H9 (cell line): ENCODE measurements around the gene LRRC3C. TPM values are rescaled to one million over a fixed set of nuclear protein-coding genes. Genes with fewer than 3 reads are reported as not detected.

Source experiments
- DNase-seq: peaks from one replicate; pipeline ENCODE4 v3.0.0-alpha.2; 2017
- H2AFZ ChIP-seq: one replicate; pipeline ENCODE4 v1.6.1; 2013; ENCODE audit warnings: mild to moderate bottlenecking, low read length, control low read depth, moderate library complexity
- H2AK5ac ChIP-seq: 2 replicates; pipeline ENCODE4 v1.6.1; 2013; ENCODE audit warnings: low read length, control low read depth, mixed read lengths; ENCODE audit not compliant: insufficient read length
- H2BK120ac ChIP-seq: one replicate; pipeline ENCODE4 v1.6.1; 2013; ENCODE audit warnings: low read depth, mild to moderate bottlenecking, low read length, control low read depth, inconsistent platforms; ENCODE audit not compliant: poor library complexity, severe bottlenecking
- H2BK12ac ChIP-seq: 2 replicates; pipeline ENCODE4 v1.6.1; 2013; ENCODE audit warnings: low read length, control low read depth, mixed read lengths, low read depth; ENCODE audit not compliant: insufficient read length
- H2BK15ac ChIP-seq: 2 replicates; pipeline ENCODE4 v1.6.1; 2013; ENCODE audit warnings: low read depth, low read length, control low read depth
- H2BK20ac ChIP-seq: one replicate; pipeline ENCODE4 v1.6.1; 2013; ENCODE audit warnings: low read depth, mild to moderate bottlenecking, low read length, control low read depth, inconsistent platforms; ENCODE audit not compliant: poor library complexity, severe bottlenecking
- H2BK5ac ChIP-seq: 2 replicates; pipeline ENCODE4 v1.6.1; 2013; ENCODE audit warnings: low read length, control low read depth, mixed read lengths; ENCODE audit not compliant: insufficient read length
- H3K14ac ChIP-seq: 2 replicates; pipeline ENCODE4 v1.6.1; 2013; ENCODE audit warnings: low read length, control low read depth; ENCODE audit not compliant: insufficient read depth
- H3K18ac ChIP-seq: 2 replicates; pipeline ENCODE4 v1.6.1; 2013; ENCODE audit warnings: low read depth, mild to moderate bottlenecking, mixed read lengths, low read length, control low read depth; ENCODE audit not compliant: insufficient read length
- H3K23ac ChIP-seq: 2 replicates; pipeline ENCODE4 v1.6.1; 2013; ENCODE audit warnings: low read length, control low read depth, mixed read lengths, low read depth; ENCODE audit not compliant: insufficient read length
- H3K23me2 ChIP-seq: 2 replicates; pipeline ENCODE4 v1.6.1; 2013; ENCODE audit warnings: low read depth, mild to moderate bottlenecking, mixed read lengths, low read length, control low read depth; ENCODE audit not compliant: insufficient read length, poor library complexity, severe bottlenecking
- H3K27ac ChIP-seq: 2 replicates; pipeline ENCODE4 v1.5.1; 2013; ENCODE audit warnings: low read length, control low read depth, mixed read lengths, low read depth; ENCODE audit not compliant: insufficient read length
- H3K27me3 ChIP-seq: 2 replicates; pipeline ENCODE4 v1.6.1; 2013; ENCODE audit warnings: low read length, control low read depth, inconsistent platforms; ENCODE audit not compliant: insufficient read depth
- H3K4ac ChIP-seq: 2 replicates; pipeline ENCODE4 v1.6.1; 2013; ENCODE audit warnings: low read depth, mild to moderate bottlenecking, control low read depth, inconsistent platforms, low read length, moderate library complexity
- H3K4me1 ChIP-seq: 2 replicates; pipeline ENCODE4 v1.6.1; 2013; ENCODE audit warnings: low read length, control low read depth, inconsistent platforms; ENCODE audit not compliant: insufficient read depth
- H3K4me2 ChIP-seq: 2 replicates; pipeline ENCODE4 v1.6.1; 2013; ENCODE audit warnings: low read length, control low read depth, mixed read lengths; ENCODE audit not compliant: insufficient read length, insufficient read depth
- H3K56ac ChIP-seq: 2 replicates; pipeline ENCODE4 v1.6.1; 2013; ENCODE audit warnings: low read depth, mild to moderate bottlenecking, mixed read lengths, low read length, control low read depth; ENCODE audit not compliant: insufficient read length
- H3K79me1 ChIP-seq: 2 replicates; pipeline ENCODE4 v1.6.1; 2013; ENCODE audit warnings: low read depth, mild to moderate bottlenecking, moderate library complexity, low read length, control low read depth, inconsistent platforms; ENCODE audit not compliant: insufficient read depth, poor library complexity, severe bottlenecking
- H3K79me2 ChIP-seq: 2 replicates; pipeline ENCODE4 v1.6.1; 2013; ENCODE audit warnings: low read length, control low read depth, inconsistent platforms; ENCODE audit not compliant: insufficient read depth
- H3K9ac ChIP-seq: 2 replicates; pipeline ENCODE4 v1.6.1; 2013; ENCODE audit warnings: low read length, control low read depth, mixed read lengths; ENCODE audit not compliant: insufficient read length; ENCODE audit errors: extremely low read depth
- H3K9me3 ChIP-seq: one replicate; pipeline ENCODE4 v1.6.1; 2013; ENCODE audit warnings: low read depth, low read length, inconsistent platforms; ENCODE audit not compliant: control insufficient read depth
- H3T11ph ChIP-seq: one replicate; pipeline ENCODE4 v1.6.1; 2013; ENCODE audit warnings: mild to moderate bottlenecking, low read length, control low read depth, inconsistent platforms
- H4K20me1 ChIP-seq: one replicate; pipeline ENCODE4 v1.6.1; 2013; ENCODE audit not compliant: control insufficient read depth, insufficient read length, insufficient read depth
- H4K5ac ChIP-seq: 2 replicates; pipeline ENCODE4 v1.6.1; 2013; ENCODE audit warnings: low read depth, mild to moderate bottlenecking, mixed read lengths, low read length, control low read depth; ENCODE audit not compliant: insufficient read length
- H4K8ac ChIP-seq: replicated peaks from 2 replicates; pipeline ENCODE4 v1.6.1; 2013; ENCODE audit warnings: low read length, control low read depth, mixed read lengths, low read depth; ENCODE audit not compliant: insufficient read length
- H4K91ac ChIP-seq: 2 replicates; pipeline ENCODE4 v1.6.1; 2013; ENCODE audit warnings: low read depth, mild to moderate bottlenecking, moderate library complexity, mixed read lengths, low read length, control low read depth; ENCODE audit not compliant: insufficient read length
- H3K27ac Mint-ChIP-seq, 3 experiments: 2 replicates in 2 of 3; 3 replicates in 1 of 3; pipeline ENCODE4 v1.8.0; 2020 to 2021; ENCODE audit warnings: mixed read lengths in 3 of 3, mild to moderate bottlenecking in 1 of 3, moderate library complexity in 1 of 3
- H3K27me3 Mint-ChIP-seq: 2 replicates; pipeline ENCODE4 v1.8.0; 2021; ENCODE audit warnings: low read depth, mild to moderate bottlenecking, moderate library complexity, mixed read lengths
- H3K36me3 Mint-ChIP-seq, 3 experiments: 2 replicates in 2 of 3; 3 replicates in 1 of 3; pipeline ENCODE4 v1.8.0; 2020 to 2021; ENCODE audit warnings: low read depth in 3 of 3, mixed read lengths in 3 of 3; ENCODE audit not compliant: insufficient read depth in 1 of 3
- H3K4me1 Mint-ChIP-seq, 2 experiments: 2 replicates each; pipeline ENCODE4 v1.8.0; 2020; ENCODE audit warnings: mixed read lengths in 2 of 2
- H3K4me3 Mint-ChIP-seq, 2 experiments: 2 replicates in 1 of 2; 3 replicates in 1 of 2; pipeline ENCODE4 v1.8.0; 2020 to 2021; ENCODE audit warnings: mild to moderate bottlenecking in 2 of 2, mixed read lengths in 2 of 2, moderate library complexity in 1 of 2
- H3K9me3 Mint-ChIP-seq, 2 experiments: 2 replicates in 1 of 2; 3 replicates in 1 of 2; pipeline ENCODE4 v1.8.0; 2020; ENCODE audit warnings: mild to moderate bottlenecking in 2 of 2, mixed read lengths in 2 of 2, moderate library complexity in 1 of 2
- WGBS: extraction: QIAGEN DNeasy Blood & Tissue Kit; methylation state at CpG from one replicate; pipeline ENCODE4 v1.1.7; 2013; ENCODE audit warnings: missing lambda C conversion rate, low lambda C conversion rate, mixed read lengths; ENCODE audit not compliant: insufficient read length; ENCODE audit errors: extremely low coverage; 5-methylcytosine and 5-hydroxymethylcytosine counted together
- total RNA-seq: library from RNA; stranded (reverse); gene quantifications from 2 replicates; pipeline ENCODE4 v1.2.1, GENCODE V29; 2021
- TF ChIP-seq, protein P1 (sequence below): fragments of 200-600 bp; sonication (generic); conservative IDR thresholded peaks from 3 replicates; pipeline ENCODE4 v1.8.0; 2021; ENCODE audit warnings: antibody characterized with exemption, mild to moderate bottlenecking

Gene LRRC3C
- total RNA-seq, 1 experiment from 2014 or later, result not detected

DNA sequence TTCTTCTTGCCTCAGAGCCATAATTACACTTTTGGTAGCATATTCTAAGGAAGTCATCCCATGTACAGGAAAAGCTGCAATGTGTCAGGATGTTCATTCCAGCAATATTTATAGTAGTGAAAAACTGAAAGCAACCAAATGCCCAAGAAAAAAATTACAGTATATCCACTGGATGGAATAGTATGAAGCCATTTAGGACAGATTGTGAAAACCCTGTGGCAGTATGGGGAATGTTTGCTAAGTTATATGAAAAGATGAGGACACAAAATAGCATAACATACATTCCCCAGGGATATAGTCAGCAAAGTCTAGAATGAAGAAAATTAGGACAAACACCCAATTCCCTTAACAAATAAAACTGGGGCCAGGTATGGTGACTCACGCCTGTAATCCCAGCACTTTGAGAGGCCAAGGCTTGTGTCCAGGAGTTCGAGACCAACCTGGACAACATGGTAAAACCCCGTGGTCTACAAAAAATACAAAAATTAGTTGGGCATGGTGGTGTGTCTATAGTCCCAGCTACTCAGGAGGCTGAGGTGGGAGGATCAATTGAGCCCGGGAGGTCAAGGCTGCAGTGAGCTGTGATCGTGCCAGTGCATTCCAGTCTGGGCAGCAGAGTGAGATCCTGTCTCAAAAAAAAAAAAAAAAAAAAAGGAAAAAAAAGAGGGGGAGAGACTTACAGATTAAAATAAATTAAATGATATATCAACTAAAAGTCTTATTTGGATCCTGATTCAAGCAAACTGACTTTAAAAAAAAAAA lies 2.3 kb downstream of the LRRC3C start:
- Histone ChIP-seq H4K8ac (no peak overlapping the region), H3K27me3 (no peaks in the 10 kb centered on the region), H2BK15ac (no peak overlapping the region), H3K18ac (no peak overlapping the region), H4K20me1 (no peaks in the 10 kb centered on the region), H2BK20ac (no peak overlapping the region), H2BK120ac (no peak overlapping the region), H2AFZ (no peak overlapping the region), H4K91ac (no peak overlapping the region), H3K56ac (no peak overlapping the region), H3K9me3 (no peaks in the 10 kb centered on the region), H3K23me2 (peaks cover 15% of the 10 kb centered on the region), H3K79me1 (peaks cover 13% of the 10 kb centered on the region), H3T11ph (no peak overlapping the region), H3K79me2 (peaks cover 13% of the 10 kb centered on the region; the same call in 1 of the 2 replicates), H2BK12ac (no peak overlapping the region), H3K4ac (no peak overlapping the region), H4K5ac (no peak overlapping the region), H3K4me2 (no peak overlapping the region), H3K27ac (no peak overlapping the region), H2BK5ac (no peak overlapping the region), H3K23ac (no peak overlapping the region), H3K4me1 (peaks cover 5% of the 10 kb centered on the region; the same call in 1 of the 2 replicates), H3K9ac (no peak overlapping the region), H2AK5ac (no peak overlapping the region), H3K14ac (no peak overlapping the region)
- no peak for DNase-seq
- H3K9me3 Mint-ChIP-seq, result no peaks in the 10 kb centered on the region; a peak in 1 of 5 replicates
- H3K4me1 Mint-ChIP-seq, result peaks cover 35 to 41% of the 10 kb centered on the region in 2 experiments
- no peaks in the 10 kb centered on the region for H3K27me3 Mint-ChIP-seq
- no peak overlapping the region for H3K27ac Mint-ChIP-seq
- H3K36me3 Mint-ChIP-seq, result no peaks in the 10 kb centered on the region; a peak in 1 of 7 replicates
- no peak overlapping the region; a peak in 1 of 5 replicates for H3K4me3 Mint-ChIP-seq
- no CpG with 5 or more reads among the region's 5 CpGs for WGBS
- TF ChIP-seq, protein P1, sequence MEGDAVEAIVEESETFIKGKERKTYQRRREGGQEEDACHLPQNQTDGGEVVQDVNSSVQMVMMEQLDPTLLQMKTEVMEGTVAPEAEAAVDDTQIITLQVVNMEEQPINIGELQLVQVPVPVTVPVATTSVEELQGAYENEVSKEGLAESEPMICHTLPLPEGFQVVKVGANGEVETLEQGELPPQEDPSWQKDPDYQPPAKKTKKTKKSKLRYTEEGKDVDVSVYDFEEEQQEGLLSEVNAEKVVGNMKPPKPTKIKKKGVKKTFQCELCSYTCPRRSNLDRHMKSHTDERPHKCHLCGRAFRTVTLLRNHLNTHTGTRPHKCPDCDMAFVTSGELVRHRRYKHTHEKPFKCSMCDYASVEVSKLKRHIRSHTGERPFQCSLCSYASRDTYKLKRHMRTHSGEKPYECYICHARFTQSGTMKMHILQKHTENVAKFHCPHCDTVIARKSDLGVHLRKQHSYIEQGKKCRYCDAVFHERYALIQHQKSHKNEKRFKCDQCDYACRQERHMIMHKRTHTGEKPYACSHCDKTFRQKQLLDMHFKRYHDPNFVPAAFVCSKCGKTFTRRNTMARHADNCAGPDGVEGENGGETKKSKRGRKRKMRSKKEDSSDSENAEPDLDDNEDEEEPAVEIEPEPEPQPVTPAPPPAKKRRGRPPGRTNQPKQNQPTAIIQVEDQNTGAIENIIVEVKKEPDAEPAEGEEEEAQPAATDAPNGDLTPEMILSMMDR, result no peak
